Measurements from ENCODE around the gene TMEM229B.

The TMEM229B gene

DNA sequence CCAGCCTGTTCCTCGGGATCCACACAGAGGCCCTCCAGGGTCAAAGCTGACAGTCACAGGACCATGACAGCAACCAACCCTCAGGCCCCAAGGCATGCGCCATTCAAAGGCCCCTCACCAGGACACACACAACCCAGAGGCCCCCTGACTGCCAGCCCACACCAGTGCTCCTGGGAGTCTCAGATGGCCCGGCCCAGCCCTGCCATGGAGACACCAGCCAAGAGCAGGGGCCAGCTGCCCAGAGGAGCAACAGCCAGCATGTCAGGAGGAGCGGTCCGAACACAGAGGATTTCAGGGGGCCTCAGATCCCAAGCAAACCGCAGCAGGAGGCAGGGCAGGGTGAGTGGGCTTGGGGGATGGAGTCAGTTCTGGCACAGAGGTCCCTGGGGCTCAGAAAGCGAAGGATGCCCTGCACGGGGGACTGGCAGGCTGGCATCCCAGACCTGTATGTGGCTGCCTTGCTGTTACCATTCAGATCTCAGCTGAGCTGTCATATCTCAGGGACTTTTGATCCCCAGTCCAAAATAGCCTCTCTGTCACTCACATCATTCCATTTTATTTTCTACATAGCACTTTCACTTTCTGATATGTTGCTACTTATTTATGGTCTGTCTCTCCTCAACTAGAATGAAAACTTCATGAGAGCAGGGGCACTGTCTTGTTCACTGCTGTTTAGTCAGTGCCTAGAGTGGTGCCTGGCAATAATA is 4.8 kb downstream of the TMEM229B start:
- H3K4me3 ChIP-seq (replicated peaks in 1 of 2; ENCODE audit: low read depth in 2 of 2, low read length in 2 of 2) = no peak overlapping the region
- TF ChIP-seq, protein P1, sequence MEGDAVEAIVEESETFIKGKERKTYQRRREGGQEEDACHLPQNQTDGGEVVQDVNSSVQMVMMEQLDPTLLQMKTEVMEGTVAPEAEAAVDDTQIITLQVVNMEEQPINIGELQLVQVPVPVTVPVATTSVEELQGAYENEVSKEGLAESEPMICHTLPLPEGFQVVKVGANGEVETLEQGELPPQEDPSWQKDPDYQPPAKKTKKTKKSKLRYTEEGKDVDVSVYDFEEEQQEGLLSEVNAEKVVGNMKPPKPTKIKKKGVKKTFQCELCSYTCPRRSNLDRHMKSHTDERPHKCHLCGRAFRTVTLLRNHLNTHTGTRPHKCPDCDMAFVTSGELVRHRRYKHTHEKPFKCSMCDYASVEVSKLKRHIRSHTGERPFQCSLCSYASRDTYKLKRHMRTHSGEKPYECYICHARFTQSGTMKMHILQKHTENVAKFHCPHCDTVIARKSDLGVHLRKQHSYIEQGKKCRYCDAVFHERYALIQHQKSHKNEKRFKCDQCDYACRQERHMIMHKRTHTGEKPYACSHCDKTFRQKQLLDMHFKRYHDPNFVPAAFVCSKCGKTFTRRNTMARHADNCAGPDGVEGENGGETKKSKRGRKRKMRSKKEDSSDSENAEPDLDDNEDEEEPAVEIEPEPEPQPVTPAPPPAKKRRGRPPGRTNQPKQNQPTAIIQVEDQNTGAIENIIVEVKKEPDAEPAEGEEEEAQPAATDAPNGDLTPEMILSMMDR (IDR thresholded peaks at IDR 0.05; ENCODE audit: low read depth, low read length) = no peak
- no peak for DNase-seq (ENCODE audit: low read depth in 2 of 2)

DNA sequence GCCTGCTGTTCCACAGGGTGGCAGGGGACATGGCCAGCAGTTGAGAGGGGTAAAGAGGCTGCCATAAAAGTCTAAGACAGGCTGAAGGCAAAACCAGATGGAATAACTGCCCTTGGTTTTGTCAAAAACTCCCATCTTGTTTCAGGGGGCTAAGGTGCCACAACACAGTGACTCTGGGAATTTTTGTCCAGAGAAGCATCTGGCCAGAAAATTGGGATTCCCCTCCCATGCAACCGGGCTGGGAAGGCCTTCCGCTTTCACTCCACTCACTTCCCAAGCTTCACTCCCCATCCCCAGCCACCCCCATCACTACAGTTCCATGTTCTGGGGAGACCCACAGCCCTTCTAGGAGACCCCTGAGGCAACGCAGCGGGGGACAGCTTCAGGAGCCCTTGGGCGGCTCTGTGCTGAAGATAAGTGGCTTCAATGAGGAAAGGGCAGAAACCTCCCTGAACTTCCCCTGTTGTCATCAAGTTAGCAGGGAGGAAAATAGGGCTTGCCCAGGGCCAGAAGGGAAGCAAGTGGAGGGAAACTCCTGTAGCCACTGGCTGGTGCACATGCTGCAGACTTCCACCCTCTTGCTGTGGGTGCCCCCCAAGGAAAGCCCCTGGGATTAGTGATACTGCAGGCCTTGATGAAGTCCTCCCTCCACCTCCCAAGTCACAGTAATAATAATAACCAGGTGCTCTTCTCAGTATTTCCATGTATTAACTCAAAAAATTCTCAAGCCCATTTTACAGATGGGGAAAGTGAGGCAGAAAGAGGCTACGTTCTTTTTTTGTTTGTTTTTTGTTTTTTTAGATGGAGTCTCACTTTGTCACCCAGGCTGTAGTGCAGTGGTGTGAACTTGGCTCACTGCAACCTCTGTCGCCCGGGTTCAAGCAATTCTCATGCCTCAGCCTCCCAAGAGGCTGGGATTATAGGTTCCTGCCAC is 6.0 kb downstream of the TMEM229B start:
- TF ChIP-seq, protein P1 (IDR thresholded peaks at IDR 0.05; ENCODE audit: low read depth, low read length) = no peak
- no peak for DNase-seq (ENCODE audit: low read depth in 2 of 2)
- no peak overlapping the region for H3K4me3 ChIP-seq (replicated peaks in 1 of 2; ENCODE audit: low read depth in 2 of 2, low read length in 2 of 2)

DNA sequence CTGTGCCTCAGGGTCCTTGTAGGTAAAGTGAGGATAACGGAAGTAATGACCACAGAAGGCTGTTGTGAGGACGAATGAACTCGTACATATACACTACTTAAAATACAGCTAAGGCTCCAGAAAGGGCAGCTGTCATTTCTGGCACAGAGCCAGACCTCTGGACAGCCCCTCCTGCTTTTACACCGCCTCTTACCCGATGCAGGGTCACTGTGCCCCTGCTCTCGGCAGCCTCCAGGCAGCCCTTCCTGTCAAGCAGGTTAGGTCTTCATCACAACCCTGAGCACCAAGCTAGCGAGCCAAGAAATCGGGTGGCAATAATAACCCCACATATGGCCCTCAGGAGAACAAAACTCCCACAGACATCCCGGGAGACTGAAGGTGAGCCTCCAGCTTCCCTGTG is 8.5 kb downstream of the TMEM229B start:
- no peak for DNase-seq (ENCODE audit: low read depth in 2 of 2)
- TF ChIP-seq, protein P1 (IDR thresholded peaks at IDR 0.05; ENCODE audit: low read depth, low read length) = no peak
- no peak overlapping the region for H3K4me3 ChIP-seq (replicated peaks in 1 of 2; ENCODE audit: low read depth in 2 of 2, low read length in 2 of 2)

DNA sequence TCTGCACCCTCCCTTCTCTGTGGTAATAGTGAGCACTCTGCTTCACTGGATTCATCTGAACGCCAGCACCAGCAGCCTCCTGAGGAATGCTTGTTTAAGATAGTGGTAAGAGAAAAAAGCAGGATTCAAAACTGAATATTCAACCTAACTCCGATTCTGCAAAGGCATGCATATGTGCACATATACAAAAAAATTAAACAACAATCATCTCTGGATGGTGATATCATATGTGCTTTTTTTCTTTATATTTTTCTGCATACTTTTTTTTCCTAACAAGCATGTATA is 9.8 kb downstream of the TMEM229B start:
- no peak overlapping the region for H3K4me3 ChIP-seq (replicated peaks in 1 of 2; ENCODE audit: low read depth in 2 of 2, low read length in 2 of 2)
- DNase-seq (ENCODE audit: low read depth in 2 of 2) = no peak
- TF ChIP-seq, protein P1 (IDR thresholded peaks at IDR 0.05; ENCODE audit: low read depth, low read length) = no peak

DNA sequence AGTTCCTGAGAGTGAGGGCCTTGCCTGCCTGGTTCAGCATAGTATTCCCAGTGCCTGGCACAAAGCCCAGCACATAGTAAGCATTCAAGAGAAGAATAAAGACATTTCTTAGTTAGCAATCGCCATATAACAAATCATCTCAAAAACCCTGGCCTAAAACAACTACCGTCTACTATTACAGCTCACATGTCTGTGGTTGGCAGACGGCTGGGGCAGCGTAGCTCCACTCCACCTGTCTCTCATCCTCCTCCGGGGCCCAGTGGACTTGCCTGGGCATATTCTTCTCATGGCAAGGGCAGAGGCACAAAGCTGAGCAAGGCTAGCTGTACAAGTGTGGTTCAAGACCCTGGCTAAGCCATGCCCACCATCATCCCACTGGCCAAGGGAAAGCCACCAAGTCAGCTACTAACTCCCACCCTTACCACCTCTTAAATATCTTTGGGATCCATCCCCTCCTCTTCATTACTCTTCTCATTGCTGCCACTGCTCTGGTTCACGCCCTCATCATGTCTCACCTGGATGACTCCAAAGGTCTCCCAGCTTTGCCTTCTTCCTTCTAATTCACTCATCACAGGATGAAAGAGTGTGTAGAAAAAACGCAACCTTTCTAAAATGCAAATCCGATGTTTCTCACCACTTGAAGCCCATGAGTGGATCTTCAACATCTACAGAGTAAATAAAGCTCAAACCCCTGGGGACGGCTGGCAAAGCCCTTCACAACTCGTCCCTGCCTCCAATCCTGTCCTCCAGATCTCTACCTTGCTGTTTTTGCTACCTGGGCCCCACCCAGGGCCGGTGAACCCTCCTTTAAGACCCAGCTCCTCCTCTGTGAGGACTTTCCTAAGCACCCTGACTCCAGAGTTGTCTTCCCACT is 10.4 kb downstream of the TMEM229B start:
- H3K4me3 ChIP-seq (replicated peaks in 1 of 2; ENCODE audit: low read depth in 2 of 2, low read length in 2 of 2) = no peak overlapping the region
- TF ChIP-seq, protein P1 (IDR thresholded peaks at IDR 0.05; ENCODE audit: low read depth, low read length) = no peak
- DNase-seq (ENCODE audit: low read depth in 2 of 2) = no peak

DNA sequence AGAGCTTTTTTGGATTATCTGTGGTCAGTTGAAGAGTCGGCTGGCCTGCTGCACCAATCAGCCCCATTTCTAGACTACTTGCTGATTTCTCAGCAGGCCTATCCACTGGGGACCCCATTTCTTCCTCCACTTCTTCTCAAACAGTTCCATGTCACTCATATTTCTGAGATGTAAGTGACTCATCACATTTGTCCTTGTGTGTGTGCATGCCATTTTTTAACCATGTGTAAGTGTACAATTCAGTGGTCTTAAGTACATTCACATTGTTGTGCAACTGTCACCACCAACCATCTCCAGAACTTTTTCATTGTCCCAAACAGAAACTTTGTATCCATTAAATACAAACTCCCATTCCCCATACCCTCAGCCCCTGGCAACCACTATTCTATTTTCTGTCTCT is 14.2 kb downstream of the TMEM229B start:
- H3K4me3 ChIP-seq (replicated peaks in 1 of 2; ENCODE audit: low read depth in 2 of 2, low read length in 2 of 2) = no peak overlapping the region
- DNase-seq (ENCODE audit: low read depth in 2 of 2) = no peak
- TF ChIP-seq, protein P1 (IDR thresholded peaks at IDR 0.05; ENCODE audit: low read depth, low read length) = no peak
